ENCODE results near the gene LTBP3.

Gene LTBP3

GRCh38 chr11:65505466-65506289 is 52.5 kb downstream of the LTBP3 start:
- H3K36me3 ChIP-seq (ENCODE audit: control insufficient read depth in 1 of 2, insufficient read depth in 2 of 2, low read length in 2 of 2): peaks cover 9 to 35% of the 10 kb centered on the region in 2 experiments
- no peak overlapping the region for H3K18ac ChIP-seq (ENCODE audit: low read length)
- H4K12ac ChIP-seq (ENCODE audit: low read depth, low read length): no peak overlapping the region
- no peak overlapping the region for H2AK5ac ChIP-seq (ENCODE audit: low read length)
- H3K23ac ChIP-seq (ENCODE audit: low read length): no peak overlapping the region
- peak overlapping the region; percentile 28 for H3K9ac ChIP-seq (ENCODE audit: low read length)
- H3K14ac ChIP-seq (ENCODE audit: low read length): no peak overlapping the region
- no peaks in the 10 kb centered on the region for H3K27me3 ChIP-seq (ENCODE audit: insufficient read depth, low read length)
- no peak overlapping the region for H2AFZ ChIP-seq (ENCODE audit: insufficient read depth, low read length, poor library complexity)
- H2BK12ac ChIP-seq (ENCODE audit: low read length): no peak overlapping the region
- H3K4ac ChIP-seq (ENCODE audit: low read depth, low read length): peak overlapping the region; percentile 94
- H4K91ac ChIP-seq (ENCODE audit: low read depth, low read length): no peak overlapping the region
- H2BK120ac ChIP-seq (ENCODE audit: insufficient read depth, low read length, poor library complexity): no peak overlapping the region
- peaks cover 14% of the 10 kb centered on the region for H3K79me2 ChIP-seq (ENCODE audit: control insufficient read depth, insufficient read depth, low read length, poor library complexity)
- H3K4me1 ChIP-seq (ENCODE audit: control insufficient read depth in 1 of 2, insufficient read depth in 2 of 2, low read length in 2 of 2): peaks cover 3 to 5% of the 10 kb centered on the region in 2 experiments
- H4K8ac ChIP-seq (ENCODE audit: low read depth, low read length): no peak overlapping the region
- peak overlapping the region; percentile 40 for H3K27ac ChIP-seq (ENCODE audit: low read depth, low read length)
- H3K79me1 ChIP-seq (ENCODE audit: low read length): peaks cover 4% of the 10 kb centered on the region
- H3K4me3 ChIP-seq (ENCODE audit: low read depth, low read length): peak overlapping the region; percentile 15
- no peak overlapping the region for H2BK5ac ChIP-seq (ENCODE audit: low read depth, low read length, poor library complexity)
- peak in 1 of 2 donors; percentile 48 for DNase-seq
- peak overlapping the region; percentile 64 for H3K4me2 ChIP-seq (ENCODE audit: low read length)
- no peaks in the 10 kb centered on the region for H3K9me3 ChIP-seq (ENCODE audit: insufficient read depth, low read depth, low read length)
- WGBS (ENCODE audit: extremely low coverage, insufficient coverage, insufficient read length): no CpG with 5 or more reads among the region's 12 CpGs

- H2BK5ac ChIP-seq (ENCODE audit: low read depth, low read length, poor library complexity): no peak overlapping the region
- peak overlapping the region; percentile 40 for H3K27ac ChIP-seq (ENCODE audit: low read depth, low read length)
- H3K23ac ChIP-seq (ENCODE audit: low read length): no peak overlapping the region
- H2AK5ac ChIP-seq (ENCODE audit: low read length): no peak overlapping the region
- peak overlapping the region; percentile 62 for H3K9ac ChIP-seq (ENCODE audit: low read length)
- peak overlapping the region; percentile 64 for H3K4me2 ChIP-seq (ENCODE audit: low read length)
- H3K79me2 ChIP-seq (ENCODE audit: control insufficient read depth, insufficient read depth, low read length, poor library complexity): peaks cover 19% of the 10 kb centered on the region
- H4K91ac ChIP-seq (ENCODE audit: low read depth, low read length): no peak overlapping the region
- H2AFZ ChIP-seq (ENCODE audit: insufficient read depth, low read length, poor library complexity): no peak overlapping the region
- no peak overlapping the region for H3K18ac ChIP-seq (ENCODE audit: low read length)
- peak in 1 of 2 donors; percentile 26 for DNase-seq
- no peak overlapping the region for H2BK12ac ChIP-seq (ENCODE audit: low read length)
- H3K4me1 ChIP-seq (ENCODE audit: control insufficient read depth in 1 of 2, insufficient read depth in 2 of 2, low read length in 2 of 2): peaks cover 3 to 5% of the 10 kb centered on the region in 2 experiments
- H3K79me1 ChIP-seq (ENCODE audit: low read length): peaks cover 8% of the 10 kb centered on the region
- no peak overlapping the region for H2BK120ac ChIP-seq (ENCODE audit: insufficient read depth, low read length, poor library complexity)
- peaks cover 13 to 39% of the 10 kb centered on the region in 2 experiments for H3K36me3 ChIP-seq (ENCODE audit: control insufficient read depth in 1 of 2, insufficient read depth in 2 of 2, low read length in 2 of 2)
- H3K4ac ChIP-seq (ENCODE audit: low read depth, low read length): peak overlapping the region; percentile 94
- H3K9me3 ChIP-seq (ENCODE audit: insufficient read depth, low read depth, low read length): no peaks in the 10 kb centered on the region
- no peak overlapping the region for H4K12ac ChIP-seq (ENCODE audit: low read depth, low read length)
- no CpG with 5 or more reads among the region's 8 CpGs for WGBS (ENCODE audit: extremely low coverage, insufficient coverage, insufficient read length)
- no peak overlapping the region for H4K8ac ChIP-seq (ENCODE audit: low read depth, low read length)
- H3K4me3 ChIP-seq (ENCODE audit: low read depth, low read length): no peak overlapping the region
- no peaks in the 10 kb centered on the region for H3K27me3 ChIP-seq (ENCODE audit: insufficient read depth, low read length)
- no peak overlapping the region for H3K14ac ChIP-seq (ENCODE audit: low read length)
Observed at GRCh38 chr11:65504674-65505465, 53.3 kb downstream of the LTBP3 start.

GRCh38 chr11:65503949-65504673 is 54.0 kb downstream of the LTBP3 start:
- H3K4me1 ChIP-seq (ENCODE audit: control insufficient read depth in 1 of 2, insufficient read depth in 2 of 2, low read length in 2 of 2): peaks cover 3 to 5% of the 10 kb centered on the region in 2 experiments
- no peak overlapping the region for H2BK12ac ChIP-seq (ENCODE audit: low read length)
- H2AFZ ChIP-seq (ENCODE audit: insufficient read depth, low read length, poor library complexity): no peak overlapping the region
- DNase-seq: peak in 1 of 2 donors; percentile 65
- H2AK5ac ChIP-seq (ENCODE audit: low read length): no peak overlapping the region
- no peak overlapping the region for H4K91ac ChIP-seq (ENCODE audit: low read depth, low read length)
- WGBS (ENCODE audit: extremely low coverage, insufficient coverage, insufficient read length): no CpG with 5 or more reads among the region's 3 CpGs
- peak overlapping the region; percentile 35 for H3K9ac ChIP-seq (ENCODE audit: low read length)
- no peak overlapping the region for H4K12ac ChIP-seq (ENCODE audit: low read depth, low read length)
- peaks cover 13 to 39% of the 10 kb centered on the region in 2 experiments for H3K36me3 ChIP-seq (ENCODE audit: control insufficient read depth in 1 of 2, insufficient read depth in 2 of 2, low read length in 2 of 2)
- H3K23ac ChIP-seq (ENCODE audit: low read length): no peak overlapping the region
- H3K9me3 ChIP-seq (ENCODE audit: insufficient read depth, low read depth, low read length): no peaks in the 10 kb centered on the region
- no peak overlapping the region for H3K18ac ChIP-seq (ENCODE audit: low read length)
- H3K27ac ChIP-seq (ENCODE audit: low read depth, low read length): peak overlapping the region; percentile 40
- no peaks in the 10 kb centered on the region for H3K27me3 ChIP-seq (ENCODE audit: insufficient read depth, low read length)
- H3K4me3 ChIP-seq (ENCODE audit: low read depth, low read length): no peak overlapping the region
- no peak overlapping the region for H4K8ac ChIP-seq (ENCODE audit: low read depth, low read length)
- peaks cover 19% of the 10 kb centered on the region for H3K79me2 ChIP-seq (ENCODE audit: control insufficient read depth, insufficient read depth, low read length, poor library complexity)
- peaks cover 8% of the 10 kb centered on the region for H3K79me1 ChIP-seq (ENCODE audit: low read length)
- H3K4ac ChIP-seq (ENCODE audit: low read depth, low read length): peak overlapping the region; percentile 6
- no peak overlapping the region for H2BK5ac ChIP-seq (ENCODE audit: low read depth, low read length, poor library complexity)
- peak overlapping the region; percentile 64 for H3K4me2 ChIP-seq (ENCODE audit: low read length)
- H3K14ac ChIP-seq (ENCODE audit: low read length): no peak overlapping the region
- no peak overlapping the region for H2BK120ac ChIP-seq (ENCODE audit: insufficient read depth, low read length, poor library complexity)

GRCh38 chr11:65503368-65503948 is 54.7 kb downstream of the LTBP3 start:
- Histone ChIP-seq H2AFZ (ENCODE audit: insufficient read depth, low read length, poor library complexity) (no peak overlapping the region), H3K4ac (ENCODE audit: low read depth, low read length) (peak overlapping the region; percentile 40)
- WGBS (ENCODE audit: extremely low coverage, insufficient coverage, insufficient read length): no CpG with 5 or more reads among the region's 3 CpGs

More at GRCh38 chr11:65503368-65503948, 54.7 kb downstream of the LTBP3 start:
- peak overlapping the region; percentile 95 for H3K9ac ChIP-seq (ENCODE audit: low read length)
- peaks cover 13 to 39% of the 10 kb centered on the region in 2 experiments for H3K36me3 ChIP-seq (ENCODE audit: control insufficient read depth in 1 of 2, insufficient read depth in 2 of 2, low read length in 2 of 2)
- H3K14ac ChIP-seq (ENCODE audit: low read length): no peak overlapping the region
- H3K4me3 ChIP-seq (ENCODE audit: low read depth, low read length): peak overlapping the region; percentile 48
- peak overlapping the region; percentile 43 for H3K27ac ChIP-seq (ENCODE audit: low read depth, low read length)
- no peak for DNase-seq
- H2BK12ac ChIP-seq (ENCODE audit: low read length): no peak overlapping the region
- no peak overlapping the region for H3K18ac ChIP-seq (ENCODE audit: low read length)
- no peak overlapping the region for H4K91ac ChIP-seq (ENCODE audit: low read depth, low read length)
- no peak overlapping the region for H4K8ac ChIP-seq (ENCODE audit: low read depth, low read length)
- H3K4me1 ChIP-seq (ENCODE audit: control insufficient read depth in 1 of 2, insufficient read depth in 2 of 2, low read length in 2 of 2): peaks cover 3 to 5% of the 10 kb centered on the region in 2 experiments
- H3K9me3 ChIP-seq (ENCODE audit: insufficient read depth, low read depth, low read length): no peaks in the 10 kb centered on the region
- H2BK5ac ChIP-seq (ENCODE audit: low read depth, low read length, poor library complexity): no peak overlapping the region
- no peak overlapping the region for H3K23ac ChIP-seq (ENCODE audit: low read length)
- no peaks in the 10 kb centered on the region for H3K27me3 ChIP-seq (ENCODE audit: insufficient read depth, low read length)
- peaks cover 20% of the 10 kb centered on the region for H3K79me2 ChIP-seq (ENCODE audit: control insufficient read depth, insufficient read depth, low read length, poor library complexity)
- no peak overlapping the region for H2AK5ac ChIP-seq (ENCODE audit: low read length)
- peaks cover 7% of the 10 kb centered on the region for H3K79me1 ChIP-seq (ENCODE audit: low read length)
- H2BK120ac ChIP-seq (ENCODE audit: insufficient read depth, low read length, poor library complexity): no peak overlapping the region
- no peak overlapping the region for H4K12ac ChIP-seq (ENCODE audit: low read depth, low read length)
- peak overlapping the region; percentile 88 for H3K4me2 ChIP-seq (ENCODE audit: low read length)

Data from trophoblast cell (in vitro differentiated cells and primary cell).